WTC11 (cell line): ENCODE measurements around the gene CDCA8. TPM values are rescaled to one million over a fixed set of nuclear protein-coding genes. Genes with fewer than 3 reads are reported as not detected.

Source experiments
- ATAC-seq: fragments of 200-7000 bp; cut with Tn5 transposase; 2 replicates; pipeline ENCODE4 v1.10.0; 2021; ENCODE audit warnings: mild to moderate bottlenecking, moderate library complexity
- CTCF ChIA-PET: fragments of 300-600 bp; sonication (Branson Sonifier 250); formaldehyde crosslinking; loops from one replicate; lab custom pipeline; 2021; ENCODE audit warnings: antibody characterized with exemption; lab: Charles Lee
- POLR2A ChIA-PET: fragments of 350-600 bp; sonication (Branson Sonifier 250); formaldehyde crosslinking; loops from one replicate; lab custom pipeline; 2021; ENCODE audit warnings: antibody characterized with exemption; lab: Charles Lee
- DNase-seq: peaks from one replicate; pipeline ENCODE4 v3.0.0; 2021; ENCODE audit warnings: low spot score
- H3K27ac Mint-ChIP-seq: 2 replicates; pipeline ENCODE4 v1.8.0; 2021; ENCODE audit warnings: mixed read lengths
- H3K27me3 Mint-ChIP-seq: 2 replicates; pipeline ENCODE4 v1.8.0; 2021; ENCODE audit warnings: low read depth, mild to moderate bottlenecking, moderate library complexity, mixed read lengths
- H3K36me3 Mint-ChIP-seq: 2 replicates; pipeline ENCODE4 v1.8.0; 2021; ENCODE audit warnings: mixed read lengths
- H3K4me1 Mint-ChIP-seq: 2 replicates; pipeline ENCODE4 v1.8.0; 2022; ENCODE audit warnings: mixed read lengths
- H3K4me3 Mint-ChIP-seq: 2 replicates; pipeline ENCODE4 v1.8.0; 2021; ENCODE audit warnings: mild to moderate bottlenecking, moderate library complexity, mixed read lengths
- H3K9me3 Mint-ChIP-seq: 2 replicates; pipeline ENCODE4 v1.8.0; 2021; ENCODE audit warnings: mixed read lengths
- ATF1 ChIP-seq: sonication (generic); formaldehyde crosslinking; IDR thresholded peaks from 2 replicates; pipeline ENCODE4 v1.8.1; 2023; ENCODE audit warnings: mild to moderate bottlenecking, moderate library complexity, missing genetic modification reagents
- FOXP1 ChIP-seq: sonication (generic); formaldehyde crosslinking; IDR thresholded peaks from 2 replicates; pipeline ENCODE4 v1.8.0; 2022; ENCODE audit warnings: missing genetic modification reagents, mild to moderate bottlenecking, moderate library complexity, borderline replicate concordance
- HMGA2 ChIP-seq: fragments of 250-450 bp; sonication (Bioruptor Pico); IDR thresholded peaks from 2 replicates; pipeline ENCODE4 v1.4.0; 2021; ENCODE audit warnings: mild to moderate bottlenecking, moderate library complexity
- JAZF1 ChIP-seq: fragments of 250-450 bp; sonication (Bioruptor Pico); IDR thresholded peaks from 2 replicates; pipeline ENCODE4 v1.9.0; 2021; ENCODE audit warnings: moderate library complexity, mild to moderate bottlenecking, inconsistent platforms
- MYBL2 ChIP-seq: sonication (generic); formaldehyde crosslinking; IDR thresholded peaks from 2 replicates; pipeline ENCODE4 v1.8.1; 2023; ENCODE audit warnings: mild to moderate bottlenecking, moderate library complexity, missing genetic modification reagents
- NFE2L1 ChIP-seq: sonication (generic); formaldehyde crosslinking; IDR thresholded peaks from 2 replicates; pipeline ENCODE4 v1.8.1; 2023; ENCODE audit warnings: missing genetic modification reagents
- NR3C1 ChIP-seq: sonication (generic); formaldehyde crosslinking; conservative IDR thresholded peaks from 2 replicates; pipeline ENCODE4 v1.8.1; 2023; ENCODE audit warnings: low read depth, mild to moderate bottlenecking, missing genetic modification reagents
- RORB ChIP-seq: fragments of 250-450 bp; sonication (Bioruptor Pico); IDR thresholded peaks from 2 replicates; pipeline ENCODE4 v1.9.0; 2021; ENCODE audit warnings: mild to moderate bottlenecking
- SMAD4 ChIP-seq: sonication (generic); formaldehyde crosslinking; IDR thresholded peaks from 2 replicates; pipeline ENCODE4 v1.8.0; 2022; ENCODE audit warnings: mild to moderate bottlenecking, missing genetic modification reagents
- TEAD4 ChIP-seq: sonication (generic); formaldehyde crosslinking; IDR thresholded peaks from 2 replicates; pipeline ENCODE4 v1.8.0; 2022; ENCODE audit warnings: mild to moderate bottlenecking, missing genetic modification reagents
- ZBTB21 ChIP-seq: sonication (generic); formaldehyde crosslinking; IDR thresholded peaks from 2 replicates; pipeline ENCODE4 v1.8.1; 2023; ENCODE audit warnings: mild to moderate bottlenecking, missing genetic modification reagents, borderline replicate concordance
- ZNF232 ChIP-seq: sonication (generic); formaldehyde crosslinking; IDR thresholded peaks from 2 replicates; pipeline ENCODE4 v1.8.0; 2022; ENCODE audit warnings: mild to moderate bottlenecking, missing genetic modification reagents
- ZNF396 ChIP-seq: fragments of 250-450 bp; sonication (Bioruptor Pico); IDR thresholded peaks from 2 replicates; pipeline ENCODE4 v1.8.0; 2021; ENCODE audit warnings: mild to moderate bottlenecking, moderate library complexity, borderline replicate concordance
- ZNF416 ChIP-seq: fragments of 250-450 bp; sonication (Bioruptor Pico); IDR thresholded peaks from 2 replicates; pipeline ENCODE4 v1.9.0; 2021; ENCODE audit warnings: mild to moderate bottlenecking, inconsistent platforms
- total RNA-seq: library from RNA; stranded (reverse); gene quantifications from 3 replicates; pipeline ENCODE4 v1.2.3, GENCODE V29; 2021
- TF ChIP-seq, protein P1 (sequence below): sonication (generic); formaldehyde crosslinking; IDR thresholded peaks from 2 replicates; pipeline ENCODE4 v1.8.1; 2023; ENCODE audit warnings: mild to moderate bottlenecking, missing genetic modification reagents, moderate library complexity
- TF ChIP-seq, protein P2 (sequence below): sonication (generic); formaldehyde crosslinking; IDR thresholded peaks from 2 replicates; pipeline ENCODE4 v1.8.0; 2022; ENCODE audit warnings: missing genetic modification reagents
- TF ChIP-seq, protein P3 (sequence below): sonication (generic); formaldehyde crosslinking; conservative IDR thresholded peaks from 2 replicates; pipeline ENCODE4 v1.8.1; 2023; ENCODE audit warnings: mild to moderate bottlenecking, low read depth, missing genetic modification reagents, moderate library complexity
- TF ChIP-seq, protein P4 (sequence below): sonication (generic); formaldehyde crosslinking; IDR thresholded peaks from 2 replicates; pipeline ENCODE4 v1.8.0; 2022; ENCODE audit warnings: mild to moderate bottlenecking, missing genetic modification reagents
- TF ChIP-seq, protein P5 (sequence below): fragments of 250-450 bp; sonication (Bioruptor Pico); IDR thresholded peaks from 2 replicates; pipeline ENCODE4 v1.8.0; 2021; ENCODE audit warnings: mild to moderate bottlenecking
- TF ChIP-seq, protein P6 (sequence below): sonication (generic); formaldehyde crosslinking; IDR thresholded peaks from 2 replicates; pipeline ENCODE4 v1.8.1; 2023; ENCODE audit warnings: mild to moderate bottlenecking, missing genetic modification reagents, moderate library complexity
- TF ChIP-seq, protein P7 (sequence below): sonication (generic); formaldehyde crosslinking; IDR thresholded peaks from 2 replicates; pipeline ENCODE4 v1.8.1; 2022; ENCODE audit warnings: low read depth, missing genetic modification reagents, borderline replicate concordance

Gene CDCA8
- total RNA-seq, 1 experiment from 2014 or later: 47.7 TPM

DNA sequence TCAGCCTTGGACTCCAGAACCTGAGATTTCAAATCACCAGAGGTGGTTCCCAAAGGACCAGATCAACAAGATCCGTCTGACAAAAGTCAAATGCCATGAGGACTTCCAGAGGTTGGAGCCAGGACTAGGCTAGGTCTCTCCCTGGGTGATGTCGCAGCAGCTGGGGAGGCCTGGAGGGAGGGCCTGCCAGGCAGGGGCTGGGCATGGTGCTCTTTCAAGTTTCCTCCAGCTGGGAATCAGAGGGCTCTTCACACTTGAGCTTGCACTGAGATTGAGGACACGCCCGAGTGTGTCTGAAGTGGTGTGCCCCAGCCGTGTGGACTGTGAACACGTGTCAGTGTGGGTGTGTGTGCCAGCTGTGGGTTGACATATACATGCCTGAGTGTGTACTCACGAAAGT, 36.3 kb upstream of the CDCA8 start:
- TF ChIP-seq FOXP1 (CRISPR knock-in tag) (no peak), ZNF416 (no peak), ZNF396 (CRISPR knock-in tag) (no peak), TEAD4 (CRISPR knock-in tag) (no peak), HMGA2 (CRISPR knock-in tag) (no peak), ZNF232 (no peak), NR3C1 (CRISPR knock-in tag) (no peak), JAZF1 (CRISPR knock-in tag) (no peak), ATF1 (CRISPR knock-in tag) (no peak), RORB (no peak)
- TF ChIP-seq, protein P1, sequence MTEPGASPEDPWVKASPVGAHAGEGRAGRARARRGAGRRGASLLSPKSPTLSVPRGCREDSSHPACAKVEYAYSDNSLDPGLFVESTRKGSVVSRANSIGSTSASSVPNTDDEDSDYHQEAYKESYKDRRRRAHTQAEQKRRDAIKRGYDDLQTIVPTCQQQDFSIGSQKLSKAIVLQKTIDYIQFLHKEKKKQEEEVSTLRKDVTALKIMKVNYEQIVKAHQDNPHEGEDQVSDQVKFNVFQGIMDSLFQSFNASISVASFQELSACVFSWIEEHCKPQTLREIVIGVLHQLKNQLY (CRISPR knock-in tag): no peak
- TF ChIP-seq, protein P2, sequence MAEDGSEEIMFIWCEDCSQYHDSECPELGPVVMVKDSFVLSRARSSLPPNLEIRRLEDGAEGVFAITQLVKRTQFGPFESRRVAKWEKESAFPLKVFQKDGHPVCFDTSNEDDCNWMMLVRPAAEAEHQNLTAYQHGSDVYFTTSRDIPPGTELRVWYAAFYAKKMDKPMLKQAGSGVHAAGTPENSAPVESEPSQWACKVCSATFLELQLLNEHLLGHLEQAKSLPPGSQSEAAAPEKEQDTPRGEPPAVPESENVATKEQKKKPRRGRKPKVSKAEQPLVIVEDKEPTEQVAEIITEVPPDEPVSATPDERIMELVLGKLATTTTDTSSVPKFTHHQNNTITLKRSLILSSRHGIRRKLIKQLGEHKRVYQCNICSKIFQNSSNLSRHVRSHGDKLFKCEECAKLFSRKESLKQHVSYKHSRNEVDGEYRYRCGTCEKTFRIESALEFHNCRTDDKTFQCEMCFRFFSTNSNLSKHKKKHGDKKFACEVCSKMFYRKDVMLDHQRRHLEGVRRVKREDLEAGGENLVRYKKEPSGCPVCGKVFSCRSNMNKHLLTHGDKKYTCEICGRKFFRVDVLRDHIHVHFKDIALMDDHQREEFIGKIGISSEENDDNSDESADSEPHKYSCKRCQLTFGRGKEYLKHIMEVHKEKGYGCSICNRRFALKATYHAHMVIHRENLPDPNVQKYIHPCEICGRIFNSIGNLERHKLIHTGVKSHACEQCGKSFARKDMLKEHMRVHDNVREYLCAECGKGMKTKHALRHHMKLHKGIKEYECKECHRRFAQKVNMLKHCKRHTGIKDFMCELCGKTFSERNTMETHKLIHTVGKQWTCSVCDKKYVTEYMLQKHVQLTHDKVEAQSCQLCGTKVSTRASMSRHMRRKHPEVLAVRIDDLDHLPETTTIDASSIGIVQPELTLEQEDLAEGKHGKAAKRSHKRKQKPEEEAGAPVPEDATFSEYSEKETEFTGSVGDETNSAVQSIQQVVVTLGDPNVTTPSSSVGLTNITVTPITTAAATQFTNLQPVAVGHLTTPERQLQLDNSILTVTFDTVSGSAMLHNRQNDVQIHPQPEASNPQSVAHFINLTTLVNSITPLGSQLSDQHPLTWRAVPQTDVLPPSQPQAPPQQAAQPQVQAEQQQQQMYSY (CRISPR knock-in tag): no peak
- TF ChIP-seq, protein P3, sequence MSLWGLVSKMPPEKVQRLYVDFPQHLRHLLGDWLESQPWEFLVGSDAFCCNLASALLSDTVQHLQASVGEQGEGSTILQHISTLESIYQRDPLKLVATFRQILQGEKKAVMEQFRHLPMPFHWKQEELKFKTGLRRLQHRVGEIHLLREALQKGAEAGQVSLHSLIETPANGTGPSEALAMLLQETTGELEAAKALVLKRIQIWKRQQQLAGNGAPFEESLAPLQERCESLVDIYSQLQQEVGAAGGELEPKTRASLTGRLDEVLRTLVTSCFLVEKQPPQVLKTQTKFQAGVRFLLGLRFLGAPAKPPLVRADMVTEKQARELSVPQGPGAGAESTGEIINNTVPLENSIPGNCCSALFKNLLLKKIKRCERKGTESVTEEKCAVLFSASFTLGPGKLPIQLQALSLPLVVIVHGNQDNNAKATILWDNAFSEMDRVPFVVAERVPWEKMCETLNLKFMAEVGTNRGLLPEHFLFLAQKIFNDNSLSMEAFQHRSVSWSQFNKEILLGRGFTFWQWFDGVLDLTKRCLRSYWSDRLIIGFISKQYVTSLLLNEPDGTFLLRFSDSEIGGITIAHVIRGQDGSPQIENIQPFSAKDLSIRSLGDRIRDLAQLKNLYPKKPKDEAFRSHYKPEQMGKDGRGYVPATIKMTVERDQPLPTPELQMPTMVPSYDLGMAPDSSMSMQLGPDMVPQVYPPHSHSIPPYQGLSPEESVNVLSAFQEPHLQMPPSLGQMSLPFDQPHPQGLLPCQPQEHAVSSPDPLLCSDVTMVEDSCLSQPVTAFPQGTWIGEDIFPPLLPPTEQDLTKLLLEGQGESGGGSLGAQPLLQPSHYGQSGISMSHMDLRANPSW (CRISPR knock-in tag): no peak
- TF ChIP-seq, protein P4, sequence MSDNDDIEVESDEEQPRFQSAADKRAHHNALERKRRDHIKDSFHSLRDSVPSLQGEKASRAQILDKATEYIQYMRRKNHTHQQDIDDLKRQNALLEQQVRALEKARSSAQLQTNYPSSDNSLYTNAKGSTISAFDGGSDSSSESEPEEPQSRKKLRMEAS (CRISPR knock-in tag): no peak
- TF ChIP-seq, protein P5, sequence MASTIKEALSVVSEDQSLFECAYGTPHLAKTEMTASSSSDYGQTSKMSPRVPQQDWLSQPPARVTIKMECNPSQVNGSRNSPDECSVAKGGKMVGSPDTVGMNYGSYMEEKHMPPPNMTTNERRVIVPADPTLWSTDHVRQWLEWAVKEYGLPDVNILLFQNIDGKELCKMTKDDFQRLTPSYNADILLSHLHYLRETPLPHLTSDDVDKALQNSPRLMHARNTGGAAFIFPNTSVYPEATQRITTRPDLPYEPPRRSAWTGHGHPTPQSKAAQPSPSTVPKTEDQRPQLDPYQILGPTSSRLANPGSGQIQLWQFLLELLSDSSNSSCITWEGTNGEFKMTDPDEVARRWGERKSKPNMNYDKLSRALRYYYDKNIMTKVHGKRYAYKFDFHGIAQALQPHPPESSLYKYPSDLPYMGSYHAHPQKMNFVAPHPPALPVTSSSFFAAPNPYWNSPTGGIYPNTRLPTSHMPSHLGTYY (CRISPR knock-in tag): no peak
- TF ChIP-seq, protein P6, sequence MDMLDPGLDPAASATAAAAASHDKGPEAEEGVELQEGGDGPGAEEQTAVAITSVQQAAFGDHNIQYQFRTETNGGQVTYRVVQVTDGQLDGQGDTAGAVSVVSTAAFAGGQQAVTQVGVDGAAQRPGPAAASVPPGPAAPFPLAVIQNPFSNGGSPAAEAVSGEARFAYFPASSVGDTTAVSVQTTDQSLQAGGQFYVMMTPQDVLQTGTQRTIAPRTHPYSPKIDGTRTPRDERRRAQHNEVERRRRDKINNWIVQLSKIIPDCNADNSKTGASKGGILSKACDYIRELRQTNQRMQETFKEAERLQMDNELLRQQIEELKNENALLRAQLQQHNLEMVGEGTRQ (CRISPR knock-in tag): no peak
- Mint-ChIP-seq H3K4me3 (no peak overlapping the region), H3K36me3 (no peaks in the 10 kb centered on the region), H3K27ac (no peak overlapping the region), H3K27me3 (peaks cover 12% of the 10 kb centered on the region), H3K9me3 (no peaks in the 10 kb centered on the region), H3K4me1 (peaks cover 9% of the 10 kb centered on the region)
- DNase-seq (no peak), ATAC-seq (no peak)
- CTCF ChIA-PET: interaction anchor here (2.8 kb wide), 1 partner anchor 53 kb away, joined by 25 read pairs; no protein-coding TSS in a partner anchor
- POLR2A ChIA-PET: no interaction called here

DNA sequence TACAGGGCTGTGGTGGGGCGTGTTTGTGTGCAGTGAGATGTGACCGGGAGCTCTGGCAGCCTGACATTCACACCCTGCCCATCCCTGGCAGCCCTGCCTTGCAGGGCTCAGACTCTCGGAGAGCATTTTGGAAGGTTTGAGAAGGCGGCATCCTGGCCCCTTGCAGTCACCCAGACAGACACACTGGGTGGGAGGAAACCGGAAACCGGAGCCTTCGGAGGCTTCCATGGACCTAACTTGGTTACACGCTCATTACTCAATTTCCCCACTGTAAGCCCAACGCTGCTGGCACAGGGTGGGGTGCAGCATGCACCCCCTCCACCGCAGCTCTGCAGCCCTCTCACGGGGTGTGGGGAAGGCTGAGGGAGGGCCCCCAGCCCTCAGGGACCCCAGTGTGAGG, 35.4 kb upstream of the CDCA8 start:
- POLR2A ChIA-PET: no interaction called here
- Mint-ChIP-seq H3K4me3 (no peak overlapping the region), H3K4me1 (peaks cover 16% of the 10 kb centered on the region), H3K9me3 (no peaks in the 10 kb centered on the region), H3K27me3 (peaks cover 13% of the 10 kb centered on the region), H3K27ac (no peak overlapping the region), H3K36me3 (no peaks in the 10 kb centered on the region)
- ATAC-seq (no peak), DNase-seq (no peak)
- CTCF ChIA-PET: interaction anchor here (2.8 kb wide), 1 partner anchor 54 kb away, joined by 25 read pairs; no protein-coding TSS in a partner anchor
- TF ChIP-seq ZNF416: no peak
- no peak for TF ChIP-seq NFE2L1 (CRISPR knock-in tag)
- TF ChIP-seq MYBL2 (CRISPR knock-in tag): no peak
- TF ChIP-seq, protein P7, sequence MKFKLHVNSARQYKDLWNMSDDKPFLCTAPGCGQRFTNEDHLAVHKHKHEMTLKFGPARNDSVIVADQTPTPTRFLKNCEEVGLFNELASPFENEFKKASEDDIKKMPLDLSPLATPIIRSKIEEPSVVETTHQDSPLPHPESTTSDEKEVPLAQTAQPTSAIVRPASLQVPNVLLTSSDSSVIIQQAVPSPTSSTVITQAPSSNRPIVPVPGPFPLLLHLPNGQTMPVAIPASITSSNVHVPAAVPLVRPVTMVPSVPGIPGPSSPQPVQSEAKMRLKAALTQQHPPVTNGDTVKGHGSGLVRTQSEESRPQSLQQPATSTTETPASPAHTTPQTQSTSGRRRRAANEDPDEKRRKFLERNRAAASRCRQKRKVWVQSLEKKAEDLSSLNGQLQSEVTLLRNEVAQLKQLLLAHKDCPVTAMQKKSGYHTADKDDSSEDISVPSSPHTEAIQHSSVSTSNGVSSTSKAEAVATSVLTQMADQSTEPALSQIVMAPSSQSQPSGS (CRISPR knock-in tag): no peak
- TF ChIP-seq SMAD4 (CRISPR knock-in tag): no peak
- no peak for TF ChIP-seq ZBTB21 (CRISPR knock-in tag)
- TF ChIP-seq, protein P5 (CRISPR knock-in tag): no peak
- TF ChIP-seq ATF1 (CRISPR knock-in tag): no peak
